ENCODE measurements around the gene CD207. TPM values are rescaled to one million over a fixed set of nuclear protein-coding genes. Genes with fewer than 3 reads are reported as not detected.

CD207 gene
- total RNA-seq, 4 donors from 2014 or later, result 0.35 to 2.5 (median 1.1) TPM; not detected in 1

DNA sequence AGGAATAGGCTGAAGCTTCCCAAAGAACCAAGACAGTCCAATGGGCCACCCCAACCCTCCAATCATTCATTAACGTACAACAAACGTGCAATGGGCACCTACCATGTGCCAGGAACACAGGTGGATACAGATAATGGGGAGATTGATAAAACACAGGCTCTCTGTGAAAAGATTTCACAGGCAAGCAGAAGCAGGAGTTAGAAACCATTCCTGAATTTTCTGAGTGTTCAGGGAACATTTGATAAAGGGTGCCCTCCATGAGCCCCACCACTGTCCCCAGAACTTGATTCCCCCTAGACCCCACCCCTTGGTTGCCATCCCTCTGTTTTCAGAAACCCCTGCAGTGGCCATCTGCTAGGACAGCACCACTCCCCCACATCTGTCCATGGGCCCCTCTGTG is 1.5 kb downstream of the CD207 start:
- no peaks in the 10 kb centered on the region for H3K4me1 ChIP-seq
- H3K4me3 ChIP-seq, result no peak overlapping the region
- 41 to 80% methylated on average over 2 of the region's 2 CpGs for WGBS, 2 donors
- H3K27ac ChIP-seq, result no peak overlapping the region
- H3K36me3 ChIP-seq, result no peaks in the 10 kb centered on the region
- intact Hi-C loops (cut with DNase I), result no loop called here
- no peaks in the 10 kb centered on the region for H3K9me3 ChIP-seq
- TF ChIP-seq POLR2A (IDR thresholded peaks at IDR 0.05), result no peak
- no peak for TF ChIP-seq CTCF (IDR thresholded peaks at IDR 0.05)
- H3K27me3 ChIP-seq, result peaks cover 0 to 41% (median 0%) of the 10 kb centered on the region in 4 donors
- DNase-seq, result no peak

GRCh38 chr2:70833246-70833645 is 2.4 kb downstream of the CD207 start:
- no peak for DNase-seq
- intact Hi-C loops (cut with DNase I), result no loop called here
- Histone ChIP-seq H3K27ac (no peak overlapping the region), H3K4me1 (no peaks in the 10 kb centered on the region), H3K9me3 (no peaks in the 10 kb centered on the region), H3K4me3 (no peak overlapping the region), H3K27me3 (peaks cover 0 to 43% (median 0%) of the 10 kb centered on the region in 4 donors), H3K36me3 (no peaks in the 10 kb centered on the region)
- WGBS, 2 donors, result 54 to 73% methylated on average over 1 of the region's 1 CpG
- TF ChIP-seq POLR2A (IDR thresholded peaks at IDR 0.05), result no peak
- TF ChIP-seq CTCF (IDR thresholded peaks at IDR 0.05), result no peak

DNA sequence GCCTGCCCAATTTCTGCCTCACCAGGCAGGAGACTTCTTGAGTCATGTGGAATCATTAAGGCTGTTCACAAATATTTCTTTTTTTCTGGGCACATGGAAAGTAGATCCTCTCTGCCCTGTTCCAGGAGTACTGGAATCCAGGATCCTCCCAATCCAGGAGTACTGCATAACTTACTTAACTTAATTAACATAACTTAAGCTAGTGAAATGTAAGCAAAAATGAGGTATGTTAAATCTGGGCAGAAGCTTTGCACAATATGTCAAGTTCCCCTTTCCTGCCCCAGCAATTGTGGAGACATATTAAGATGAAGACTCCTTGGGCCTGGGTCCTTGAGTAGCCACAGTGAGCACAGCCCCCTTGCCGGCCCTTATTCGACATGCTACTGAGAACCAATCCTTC is 3.2 kb downstream of the CD207 start:
- Histone ChIP-seq H3K9me3 (no peaks in the 10 kb centered on the region), H3K4me3 (no peak overlapping the region), H3K4me1 (no peaks in the 10 kb centered on the region), H3K36me3 (no peaks in the 10 kb centered on the region), H3K27ac (no peak overlapping the region), H3K27me3 (peaks cover 0 to 45% (median 0%) of the 10 kb centered on the region in 4 donors)
- no peak for TF ChIP-seq POLR2A (IDR thresholded peaks at IDR 0.05)
- no peak for TF ChIP-seq CTCF (IDR thresholded peaks at IDR 0.05)
- intact Hi-C loops (cut with DNase I), result no loop called here
- DNase-seq, result no peak
- WGBS, 2 donors, result 91 to 94% methylated on average over 2 of the region's 2 CpGs

DNA sequence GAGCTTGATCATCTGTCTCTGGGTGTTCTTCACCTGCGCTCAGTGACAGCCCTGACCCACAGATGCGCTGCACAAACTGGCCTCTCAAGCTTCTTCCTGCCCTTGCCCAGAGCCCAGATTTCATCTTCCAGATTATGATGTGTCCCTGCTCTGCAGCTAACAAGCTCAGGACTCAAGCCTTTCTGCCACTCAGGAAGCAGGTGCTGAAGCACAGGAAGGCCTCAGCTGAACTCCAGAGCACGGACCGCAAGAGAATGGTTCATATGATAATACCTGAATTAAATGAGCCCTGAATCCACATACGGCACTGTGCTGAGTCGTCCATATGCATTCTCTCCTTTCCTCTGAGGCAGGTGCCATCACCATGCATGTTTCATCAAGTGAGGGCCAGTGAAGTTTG is 3.8 kb downstream of the CD207 start:
- Histone ChIP-seq H3K27ac (no peak overlapping the region), H3K4me1 (no peaks in the 10 kb centered on the region), H3K9me3 (no peaks in the 10 kb centered on the region), H3K27me3 (peaks cover 0 to 45% (median 0%) of the 10 kb centered on the region in 4 donors), H3K4me3 (no peak overlapping the region), H3K36me3 (no peaks in the 10 kb centered on the region)
- TF ChIP-seq CTCF (IDR thresholded peaks at IDR 0.05), result no peak
- no peak for TF ChIP-seq POLR2A (IDR thresholded peaks at IDR 0.05)
- DNase-seq, result no peak
- intact Hi-C loops (cut with DNase I), result no loop called here
- 41 to 60% methylated on average over 3 to 6 of the region's 6 CpGs for WGBS, 2 donors

GRCh38 chr2:70830366-70830765 is 5.2 kb downstream of the CD207 start:
- H3K4me1 ChIP-seq, result no peaks in the 10 kb centered on the region

More at GRCh38 chr2:70830366-70830765, 5.2 kb downstream of the CD207 start:
- WGBS, 2 donors, result 63 to 80% methylated on average over 5 of the region's 5 CpGs
- H3K27me3 ChIP-seq, result peaks cover 0 to 40% (median 0%) of the 10 kb centered on the region in 4 donors
- H3K4me3 ChIP-seq, result no peak overlapping the region
- TF ChIP-seq POLR2A (IDR thresholded peaks at IDR 0.05), result no peak
- no peak for TF ChIP-seq CTCF (IDR thresholded peaks at IDR 0.05)
- no peaks in the 10 kb centered on the region for H3K9me3 ChIP-seq
- intact Hi-C loops (cut with DNase I), result no loop called here
- no peaks in the 10 kb centered on the region for H3K36me3 ChIP-seq
- DNase-seq, result no peak
- no peak overlapping the region for H3K27ac ChIP-seq

All from esophagus squamous epithelium (tissue), 5 donors.